HT1080 (cell line): ENCODE measurements around the gene CCDC9. TPM values are rescaled to one million over a fixed set of nuclear protein-coding genes. Genes with fewer than 3 reads are reported as not detected.
"Not testable (repeated sequence)": the region's sequence is repeated elsewhere in the genome, so short reads cannot be mapped to it uniquely, and the experiment has no call there.

ENCODE experiments used
- DNase-seq: peaks from one replicate; pipeline ENCODE4 v3.0.0-alpha.2; 2015; ENCODE audit warnings: low read depth
- total RNA-seq: library from RNA; depleted of rRNA; stranded (reverse); fragments of >200 nt; shearing (Covaris generic); gene quantifications from 2 replicates; pipeline ENCODE4 v1.2.3, GENCODE V29; 2014

The CCDC9 gene
- total RNA-seq, 1 experiment from 2014 or later: 3.6 TPM

DNA sequence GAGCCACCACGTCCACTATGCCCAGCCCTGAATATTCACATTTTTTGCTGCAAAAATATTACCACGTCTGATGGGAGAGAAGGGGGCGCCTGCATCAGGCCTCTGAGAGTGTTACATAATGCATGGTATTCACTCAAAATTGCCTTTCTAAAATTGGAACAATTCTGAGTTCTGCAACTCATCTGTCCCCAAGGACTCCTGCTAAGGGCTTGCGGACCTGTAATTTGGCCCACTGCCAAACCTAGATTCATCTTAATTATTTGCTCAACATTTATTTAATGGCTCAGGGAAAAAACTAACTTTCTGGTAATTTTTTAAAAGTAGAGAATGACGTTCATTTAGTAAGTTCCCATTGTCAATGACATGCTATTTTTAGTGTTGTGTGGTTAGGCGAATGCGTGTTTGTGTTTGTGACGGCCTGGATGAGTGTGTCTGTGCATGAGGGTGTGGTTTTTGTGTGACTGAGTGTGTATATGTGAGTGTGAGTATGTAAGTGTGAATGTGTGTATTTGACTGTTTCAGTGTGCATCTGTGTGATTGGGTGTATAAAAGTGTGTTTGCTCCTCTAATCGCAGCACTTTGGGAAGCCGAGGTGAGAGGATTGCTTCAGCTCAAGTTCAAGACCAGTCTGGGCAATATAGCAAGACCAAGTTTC, 27.2 kb downstream of the CCDC9 start:
- no peak for DNase-seq

DNA sequence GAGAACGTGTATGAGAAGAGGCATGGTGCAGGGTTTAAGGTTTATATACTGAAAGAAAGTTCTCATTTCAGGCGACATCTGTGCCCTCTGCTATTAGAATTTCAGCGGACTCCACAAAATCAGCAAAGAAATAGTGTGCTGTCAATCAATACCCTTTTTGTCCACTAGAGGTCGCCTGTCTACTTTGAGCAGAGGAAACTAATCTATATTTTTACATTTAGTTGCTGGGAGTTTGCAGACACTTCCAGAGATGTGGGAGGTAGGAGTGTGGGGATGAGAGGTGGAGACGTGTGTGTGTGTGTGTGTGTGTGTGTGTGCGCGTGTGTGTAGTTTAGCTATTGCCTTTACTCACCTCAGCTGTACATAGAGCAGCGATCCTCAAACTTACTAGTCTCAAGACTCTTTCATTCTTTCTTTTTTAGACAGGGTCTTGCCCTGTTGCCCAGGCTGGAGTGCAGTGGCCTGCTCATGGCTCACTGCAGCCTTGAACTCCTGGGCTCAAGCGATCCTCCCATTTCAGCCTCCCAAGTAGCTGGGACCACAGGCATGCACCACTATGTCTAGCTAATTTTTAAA, 28.1 kb downstream of the CCDC9 start:
- peak; percentile 48 for DNase-seq

DNA sequence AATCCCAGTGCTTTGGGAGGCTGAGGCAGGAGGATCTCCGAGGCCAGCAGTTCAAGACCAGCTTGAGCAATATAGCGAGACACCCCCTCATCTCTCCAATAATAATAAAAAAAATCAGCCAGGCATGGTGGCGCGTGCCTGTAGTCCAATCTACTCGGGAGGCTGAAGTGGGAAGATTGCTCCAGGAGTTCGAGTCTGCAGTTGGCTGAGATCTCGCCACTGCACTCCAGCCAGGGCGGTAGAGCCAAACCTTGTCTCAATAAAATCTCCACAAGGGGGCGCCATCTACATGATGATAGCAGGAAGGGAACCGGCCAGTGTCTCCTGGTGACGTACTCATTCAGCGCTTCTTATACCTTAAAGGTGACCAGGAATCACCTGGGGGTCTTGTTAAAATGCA, 39.7 kb downstream of the CCDC9 start:
- peak; percentile 62 for DNase-seq

DNA sequence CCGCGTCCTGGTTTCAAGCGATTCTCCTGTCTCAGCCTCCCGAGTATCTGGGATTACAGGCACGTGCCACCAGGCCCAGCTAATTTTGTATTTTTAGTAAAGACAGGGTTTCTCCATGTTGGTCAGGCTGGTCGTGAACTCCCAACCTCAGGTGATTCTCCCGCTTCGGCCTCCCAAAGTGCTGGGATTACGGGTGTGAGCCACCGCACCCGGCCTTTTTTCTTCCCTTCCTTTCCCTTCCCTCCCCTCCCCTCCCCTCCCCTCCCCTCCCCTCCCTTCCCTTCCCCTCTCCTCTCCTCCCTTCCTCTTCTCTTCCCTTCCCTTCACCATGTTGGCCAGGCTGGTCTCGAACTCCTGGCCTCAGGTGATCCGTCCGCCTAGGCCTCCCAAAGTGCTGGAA, 44.5 kb downstream of the CCDC9 start:
- not testable (repeated sequence) for DNase-seq

DNA sequence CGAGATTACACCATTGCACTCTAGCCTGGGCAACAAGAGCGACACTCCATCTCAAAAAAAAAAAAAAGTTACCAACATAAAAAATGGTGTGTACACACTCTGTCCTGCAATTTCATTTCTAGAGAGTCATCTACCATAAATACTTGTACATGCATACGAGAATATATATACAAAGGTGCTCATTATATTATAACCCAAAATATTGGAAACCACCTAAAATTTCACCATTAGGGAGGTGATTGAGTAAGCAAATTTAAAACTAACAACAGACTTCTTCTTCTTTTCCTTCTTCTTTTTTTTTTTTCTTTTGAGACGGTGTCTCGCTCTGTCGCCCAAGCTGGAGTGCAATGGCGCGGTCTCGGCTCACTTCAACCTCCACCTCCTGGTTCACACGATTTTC, 45.9 kb downstream of the CCDC9 start:
- DNase-seq: no peak

DNA sequence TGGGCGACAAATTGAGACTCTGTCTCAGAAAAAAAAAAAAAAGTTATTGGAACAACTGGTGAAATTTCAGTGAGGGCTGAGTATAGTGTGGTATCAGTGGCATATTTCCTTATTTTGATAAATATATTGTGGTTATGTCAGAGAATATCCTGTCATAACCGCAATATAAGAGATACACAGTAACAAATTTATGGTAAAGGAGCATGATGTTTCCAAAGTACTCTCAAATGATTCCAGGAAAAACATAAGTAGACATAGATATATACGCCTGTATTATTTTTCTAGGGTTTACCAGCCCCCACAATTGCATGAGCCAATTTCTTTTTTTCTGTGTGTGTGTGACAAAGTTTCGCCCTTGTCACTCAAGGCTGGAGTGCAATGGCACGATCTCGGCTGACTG, 47.6 kb downstream of the CCDC9 start:
- no peak for DNase-seq

DNA sequence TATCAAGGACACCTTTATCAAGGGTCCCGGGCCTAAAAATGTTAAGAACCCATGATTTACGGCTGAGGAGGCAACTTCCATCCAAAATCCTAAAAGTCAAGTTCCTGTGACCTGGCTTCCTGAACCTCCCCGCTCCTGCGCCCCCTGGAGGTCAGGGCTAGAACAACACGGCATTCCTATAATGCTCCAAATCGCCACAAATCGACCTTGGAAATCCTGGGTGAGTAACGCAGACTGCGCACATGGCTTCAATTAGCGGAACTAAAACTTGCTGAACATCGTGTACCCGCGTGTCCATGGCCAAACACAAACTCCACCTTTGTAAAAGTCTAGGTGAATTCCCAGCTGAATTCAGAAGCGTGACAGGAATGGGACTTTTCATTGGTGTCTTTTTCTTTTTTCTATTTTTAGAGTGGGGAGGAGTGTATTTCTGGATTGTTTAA, 49.0 kb downstream of the CCDC9 start:
- peak; percentile 58 for DNase-seq

DNA sequence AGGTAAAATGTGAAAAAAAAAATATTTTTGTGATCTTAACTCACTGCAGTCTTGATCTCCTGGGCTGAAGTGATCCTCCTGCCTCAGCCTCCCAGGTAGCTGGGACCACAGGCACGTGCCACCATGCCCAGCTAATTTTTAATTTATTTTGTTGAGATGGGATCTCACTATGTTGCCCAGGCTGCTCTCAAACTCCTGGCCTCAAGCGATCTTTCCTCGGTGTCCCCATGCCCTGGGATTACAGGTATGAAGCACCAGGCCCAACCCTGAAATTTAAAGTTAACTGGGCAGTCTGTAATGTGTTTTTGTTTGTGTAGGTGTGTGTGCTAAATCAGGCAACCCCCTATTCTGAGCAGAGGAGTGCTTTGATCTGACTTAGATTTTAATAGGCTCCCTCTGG, 50.0 kb downstream of the CCDC9 start:
- no peak for DNase-seq

DNA sequence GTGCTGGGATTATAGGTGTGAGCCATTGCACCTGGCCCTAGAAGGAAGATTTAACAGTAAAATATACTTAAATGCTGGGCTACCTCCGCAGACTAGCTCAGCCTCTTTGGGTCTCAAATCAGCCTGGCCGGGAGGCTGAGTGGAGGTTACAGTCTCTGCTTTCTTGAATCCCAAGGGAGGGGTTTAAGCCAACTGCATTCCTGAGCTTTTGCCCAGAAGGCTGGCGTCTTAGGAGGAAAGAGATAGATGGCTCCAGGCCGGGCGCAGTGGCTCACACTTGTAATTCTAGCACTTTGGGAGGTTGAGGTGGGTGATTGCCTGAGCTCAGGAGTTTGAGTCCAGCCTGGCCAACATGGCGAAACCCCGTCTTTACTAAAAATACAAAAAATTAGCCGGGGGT, 52.7 kb downstream of the CCDC9 start:
- no peak for DNase-seq

DNA sequence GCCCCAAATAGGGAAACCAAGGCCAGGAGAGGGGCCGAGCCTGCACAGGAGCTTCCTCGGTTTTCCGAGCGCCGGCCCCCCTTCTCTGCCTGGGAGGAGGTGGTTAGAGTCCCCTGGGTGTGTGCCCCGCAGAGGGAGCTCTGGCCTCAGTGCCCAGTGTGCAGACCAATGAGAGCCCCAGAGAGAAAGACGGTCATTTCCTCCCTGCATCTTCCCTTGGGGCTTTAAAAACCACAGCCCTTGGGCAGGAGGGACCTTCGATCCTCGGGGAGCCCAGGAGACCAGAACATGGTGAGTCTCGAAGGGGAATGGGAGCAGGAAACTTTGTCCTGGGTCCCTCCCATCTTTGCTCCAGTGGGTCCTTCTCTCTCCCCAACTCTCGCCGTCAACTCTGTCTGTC, 53.3 kb downstream of the CCDC9 start, which contains the start of gene C5AR1:
TSS of gene C5AR1 (plus strand) at position 254 of the 400 bp plus-strand sequence. CDS start at position 289, 35 bp downstream.
- DNase-seq: no peak

DNA sequence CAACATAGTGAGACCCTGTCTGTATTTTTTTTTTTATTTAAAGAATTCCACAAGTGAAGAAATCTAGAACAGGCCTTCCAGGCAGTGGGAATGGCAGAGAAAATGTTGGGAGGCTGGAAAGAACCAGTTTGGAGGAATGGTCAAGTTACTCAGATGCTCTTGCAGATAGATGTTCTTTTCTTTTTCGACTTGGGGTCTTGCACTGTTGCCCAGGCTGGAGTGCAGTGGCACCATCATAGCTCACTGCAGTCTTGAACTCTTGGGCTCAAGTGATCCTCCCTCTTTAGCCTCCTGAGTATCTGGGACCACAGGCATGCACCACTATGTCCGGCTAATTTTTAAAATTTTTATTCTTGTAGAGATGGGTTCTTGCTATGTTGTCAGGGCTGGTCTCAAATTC, 54.0 kb downstream of the CCDC9 start:
- DNase-seq: no peak

DNA sequence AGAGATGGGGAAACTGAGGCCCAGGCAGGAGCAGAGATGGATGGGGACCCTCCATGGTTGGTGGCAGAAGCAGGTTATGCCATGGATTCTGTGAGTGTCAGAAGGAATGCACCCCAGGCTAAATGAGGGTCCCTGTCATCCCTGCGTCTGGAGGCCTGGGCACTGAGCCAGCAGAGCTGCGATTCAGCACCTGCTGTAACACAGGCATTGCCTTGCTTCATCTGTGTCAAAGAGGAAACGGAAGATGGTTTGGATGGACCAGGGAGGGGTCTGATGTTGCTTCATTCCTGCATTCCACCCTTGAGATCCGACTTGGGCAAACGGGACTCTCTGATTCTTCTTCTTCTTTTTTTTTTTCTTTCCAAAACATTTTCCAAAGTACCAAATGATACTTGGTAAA, 54.5 kb downstream of the CCDC9 start:
- no peak for DNase-seq

DNA sequence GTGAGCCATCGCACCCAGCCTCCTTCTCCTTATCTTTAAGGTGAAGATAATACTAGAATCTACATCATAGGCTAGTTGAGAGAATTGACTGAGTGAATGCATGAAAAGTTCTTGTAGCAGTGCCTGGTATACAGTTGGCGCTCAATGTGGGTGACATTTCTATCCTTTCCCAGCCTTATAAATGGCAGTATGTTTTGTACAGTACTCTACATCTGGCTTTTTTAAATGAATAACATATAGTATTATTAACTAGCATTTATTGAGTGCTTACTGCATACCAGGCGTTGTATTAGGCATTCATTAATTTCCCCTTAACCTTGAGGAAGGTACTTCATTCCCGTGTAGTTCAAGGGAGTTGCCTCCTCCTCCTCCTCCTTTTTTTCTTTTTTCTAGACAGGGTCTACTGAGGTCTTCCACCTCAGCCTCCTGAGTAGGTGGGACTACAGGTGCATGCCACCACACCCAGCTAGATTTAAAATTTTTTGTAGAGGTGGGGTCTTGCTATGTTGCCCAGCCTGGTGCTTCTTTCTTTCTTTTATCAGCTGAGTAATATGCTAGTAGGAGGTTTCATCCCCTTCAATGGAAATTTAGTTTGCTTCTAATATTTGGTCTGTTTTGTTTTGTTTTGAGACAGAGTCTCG, 56.2 kb downstream of the CCDC9 start:
- no peak for DNase-seq

DNA sequence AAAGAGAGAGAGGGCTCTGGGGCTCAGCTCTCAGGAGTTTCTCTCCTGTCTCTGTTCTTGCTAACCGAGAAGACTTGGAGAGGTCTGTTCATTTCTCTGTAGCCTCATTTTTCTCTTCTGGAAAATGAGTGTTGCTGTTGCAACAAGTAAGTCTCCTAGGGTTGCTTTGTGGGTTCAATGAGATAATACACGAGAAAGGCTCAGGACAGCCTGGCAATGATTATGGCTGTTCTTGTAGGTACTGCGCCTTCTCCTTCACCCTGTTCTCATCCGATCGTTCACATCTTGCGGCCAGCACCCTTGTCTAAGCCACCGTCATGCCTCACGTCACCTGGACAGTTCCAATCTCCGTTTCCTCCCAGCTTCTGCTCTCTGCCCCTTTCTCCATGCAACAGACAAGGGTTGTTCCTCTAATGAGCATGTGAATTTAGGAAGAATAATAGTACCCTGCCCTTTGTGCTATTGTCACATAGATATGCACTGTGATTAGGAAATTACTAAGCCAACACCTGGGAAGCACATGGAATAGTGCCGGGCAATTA, 57.5 kb downstream of the CCDC9 start:
- DNase-seq: no peak

DNA sequence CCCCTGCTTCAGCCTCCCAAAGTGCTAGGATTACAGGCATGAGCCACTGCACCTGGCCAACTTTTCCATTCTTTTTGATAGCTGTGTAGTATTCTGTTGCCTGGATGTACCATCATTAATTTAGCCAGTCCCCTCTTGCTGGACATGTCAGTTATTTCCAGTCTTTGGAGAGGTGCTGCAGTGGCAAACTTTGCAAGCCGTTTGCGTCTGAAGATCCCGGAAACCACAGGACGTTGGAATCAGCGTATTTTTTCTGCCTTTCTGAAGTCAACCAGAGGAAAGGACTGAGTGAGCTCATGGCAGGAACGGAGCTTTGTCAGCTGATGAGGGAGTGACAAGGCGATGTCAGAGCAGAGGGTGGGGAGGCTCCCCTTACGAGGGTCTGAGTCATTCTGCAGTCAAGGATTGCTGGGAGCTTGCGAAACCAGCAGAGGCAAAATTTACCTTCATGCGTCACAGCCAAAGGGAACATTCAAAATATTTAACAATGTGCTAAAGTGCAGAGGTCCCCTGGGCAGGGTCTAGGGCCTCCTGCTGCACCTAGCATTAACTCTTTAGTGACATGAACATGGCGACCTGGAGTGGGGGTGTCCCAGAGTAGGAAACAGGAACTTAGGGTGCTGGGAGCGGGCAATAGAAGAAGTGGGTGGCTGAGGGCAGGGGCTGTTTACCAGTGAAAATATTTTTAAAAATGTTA, 58.9 kb downstream of the CCDC9 start:
- DNase-seq: peak; percentile 96

DNA sequence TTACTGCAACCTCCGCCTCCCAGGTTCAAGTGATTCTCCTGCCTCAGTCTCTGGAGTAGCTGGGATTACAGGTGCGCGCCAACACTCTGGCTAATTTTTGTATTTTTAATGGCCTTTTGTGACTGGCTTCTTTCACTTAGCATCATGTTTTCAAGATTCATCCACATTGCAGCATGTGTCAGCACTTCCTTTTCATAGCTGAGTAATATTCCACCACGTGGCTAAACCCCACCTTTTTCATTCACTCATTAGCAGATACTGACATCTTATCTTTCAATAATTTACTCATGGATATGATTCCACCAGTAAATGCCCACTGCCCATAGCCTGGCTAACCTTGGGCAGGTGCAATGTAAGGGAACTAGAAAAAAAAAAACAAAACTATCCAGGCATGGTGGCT, 60.2 kb downstream of the CCDC9 start:
- DNase-seq: no peak

DNA sequence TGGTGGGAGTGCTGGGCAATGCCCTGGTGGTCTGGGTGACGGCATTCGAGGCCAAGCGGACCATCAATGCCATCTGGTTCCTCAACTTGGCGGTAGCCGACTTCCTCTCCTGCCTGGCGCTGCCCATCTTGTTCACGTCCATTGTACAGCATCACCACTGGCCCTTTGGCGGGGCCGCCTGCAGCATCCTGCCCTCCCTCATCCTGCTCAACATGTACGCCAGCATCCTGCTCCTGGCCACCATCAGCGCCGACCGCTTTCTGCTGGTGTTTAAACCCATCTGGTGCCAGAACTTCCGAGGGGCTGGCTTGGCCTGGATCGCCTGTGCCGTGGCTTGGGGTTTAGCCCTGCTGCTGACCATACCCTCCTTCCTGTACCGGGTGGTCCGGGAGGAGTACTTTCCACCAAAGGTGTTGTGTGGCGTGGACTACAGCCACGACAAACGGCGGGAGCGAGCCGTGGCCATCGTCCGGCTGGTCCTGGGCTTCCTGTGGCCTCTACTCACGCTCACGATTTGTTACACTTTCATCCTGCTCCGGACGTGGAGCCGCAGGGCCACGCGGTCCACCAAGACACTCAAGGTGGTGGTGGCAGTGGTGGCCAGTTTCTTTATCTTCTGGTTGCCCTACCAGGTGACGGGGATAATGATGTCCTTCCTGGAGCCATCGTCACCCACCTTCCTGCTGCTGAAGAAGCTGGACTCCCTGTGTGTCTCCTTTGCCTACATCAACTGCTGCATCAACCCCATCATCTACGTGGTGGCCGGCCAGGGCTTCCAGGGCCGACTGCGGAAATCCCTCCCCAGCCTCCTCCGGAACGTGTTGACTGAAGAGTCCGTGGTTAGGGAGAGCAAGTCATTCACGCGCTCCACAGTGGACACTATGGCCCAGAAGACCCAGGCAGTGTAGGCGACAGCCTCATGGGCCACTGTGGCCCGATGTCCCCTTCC, 63.9 kb downstream of the CCDC9 start:
- no peak for DNase-seq
